ENCODE data around the gene ADGRG2. TPM values are rescaled to one million over a fixed set of nuclear protein-coding genes. Genes with fewer than 3 reads are reported as not detected.

The ADGRG2 gene
- total and polyA plus RNA-seq, 2 of the 13 experiments (the other 11 are each of a cell fraction or from before 2014, with no cell fraction given): not detected

DNA sequence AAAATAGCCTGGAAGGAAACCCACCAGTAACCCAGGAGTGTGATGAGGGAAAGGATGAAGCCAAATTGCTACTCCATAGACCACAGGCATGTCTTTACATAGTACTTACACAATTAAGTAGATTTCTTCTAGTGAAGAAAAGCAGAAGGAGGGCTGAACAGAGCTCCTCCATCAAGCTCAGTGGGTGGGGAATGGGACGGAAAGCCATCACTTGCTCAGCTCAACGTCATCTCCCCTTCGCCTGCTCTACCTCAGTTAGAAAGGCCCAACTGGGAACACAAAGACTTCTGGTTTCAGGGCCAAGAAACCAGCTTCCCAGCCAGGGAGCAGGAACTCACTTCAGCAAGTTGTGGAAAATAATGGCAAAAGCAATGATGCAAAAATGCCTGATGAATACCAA, 36.6 kb downstream of the ADGRG2 start:
- in situ Hi-C loops (cut with HindIII; ENCODE audit: extremely low pct_ligation_motif_present, low pct_unique_long_range_greater_than_20kb): no loop called here
- DNase-seq (ENCODE audit: low spot score): no peak
- Histone ChIP-seq H4K20me1 (ENCODE audit: insufficient read depth, low read length) (no peaks in the 10 kb centered on the region), H3K4me2 (ENCODE audit: low read depth, low read length) (no peak overlapping the region), H3K27me3 (ENCODE audit: control insufficient read depth in 1 of 2, insufficient read depth in 2 of 2, low read length in 2 of 2) (no peaks in the 10 kb centered on the region), H3K79me2 (ENCODE audit: insufficient read depth, low read length) (no peaks in the 10 kb centered on the region), H3K9ac (ENCODE audit: insufficient read depth, low read depth, low read length) (no peak overlapping the region), H3K9me3 (ENCODE audit: low read length) (peaks cover 7% of the 10 kb centered on the region; the same call in 1 of the 2 replicates), H2AFZ (ENCODE audit: low read length) (no peak overlapping the region), H3K4me1 (ENCODE audit: insufficient read depth, low read length) (no peaks in the 10 kb centered on the region), H3K4me3 (replicated peaks in 1 of 3; ENCODE audit: insufficient read depth in 1 of 3, low read depth in 2 of 3, low read length in 3 of 3) (no peak overlapping the region), H3K27ac (ENCODE audit: extremely low read length, insufficient read depth, low read length) (no peak overlapping the region), H3K36me3 (replicated peaks in 1 of 2; ENCODE audit: control insufficient read depth in 1 of 2, insufficient read depth in 2 of 2, low read length in 2 of 2) (no peaks in the 10 kb centered on the region)
- intact Hi-C loops (cut with micrococcal nuclease; ENCODE audit: unreplicated experiment): no loop called here
- ChIA-PET CTCF (ENCODE audit: low intra/inter-chr PET ratio, low total read pairs) (no interaction called here), POLR2A (no interaction called here)
- WGBS (ENCODE audit: low lambda C conversion rate): no CpG with 5 or more reads among the region's 3 CpGs
- no TSS peak for BruUV-seq (replicated peaks)
- TF ChIP-seq KDM3A (CRISPR knock-in tag; IDR thresholded peaks at IDR 0.05; ENCODE audit: low read depth) (no peak), ZSCAN31 (CRISPR knock-in tag; IDR thresholded peaks at IDR 0.05; ENCODE audit: low read depth) (no peak), JUND (CRISPR knock-in tag; IDR thresholded peaks at IDR 0.05) (no peak), RBM39 (IDR thresholded peaks at IDR 0.05; ENCODE audit: low read depth, low read length, poor library complexity, severe bottlenecking) (no peak), SP5 (CRISPR knock-in tag; IDR thresholded peaks at IDR 0.05; ENCODE audit: borderline replicate concordance, low read depth) (no peak), ELF4 (CRISPR knock-in tag; IDR thresholded peaks at IDR 0.05; ENCODE audit: borderline replicate concordance) (no peak), ARID2 (CRISPR knock-in tag; IDR thresholded peaks at IDR 0.05; ENCODE audit: borderline replicate concordance) (no peak), GMEB2 (CRISPR knock-in tag; IDR thresholded peaks at IDR 0.05; ENCODE audit: low read depth) (no peak)
- TF ChIP-seq, protein P1, sequence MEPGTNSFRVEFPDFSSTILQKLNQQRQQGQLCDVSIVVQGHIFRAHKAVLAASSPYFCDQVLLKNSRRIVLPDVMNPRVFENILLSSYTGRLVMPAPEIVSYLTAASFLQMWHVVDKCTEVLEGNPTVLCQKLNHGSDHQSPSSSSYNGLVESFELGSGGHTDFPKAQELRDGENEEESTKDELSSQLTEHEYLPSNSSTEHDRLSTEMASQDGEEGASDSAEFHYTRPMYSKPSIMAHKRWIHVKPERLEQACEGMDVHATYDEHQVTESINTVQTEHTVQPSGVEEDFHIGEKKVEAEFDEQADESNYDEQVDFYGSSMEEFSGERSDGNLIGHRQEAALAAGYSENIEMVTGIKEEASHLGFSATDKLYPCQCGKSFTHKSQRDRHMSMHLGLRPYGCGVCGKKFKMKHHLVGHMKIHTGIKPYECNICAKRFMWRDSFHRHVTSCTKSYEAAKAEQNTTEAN (CRISPR knock-in tag; conservative IDR thresholded peaks at IDR 0.05): no peak
- ATAC-seq: no peak
- no peak for FAIRE-seq

Data from HepG2 (cell line).